ENCODE results near the gene BANK1.

GRCh38 chr4:101762025-101762424 is 28.5 kb upstream of the BANK1 start:
- no peak for TF ChIP-seq RXRA (IDR thresholded peaks at IDR 0.05; ENCODE audit: insufficient read depth, low read depth, low read length)
- TF ChIP-seq YY1 (IDR thresholded peaks at IDR 0.05; ENCODE audit: low read depth, low read length) = no peak
- no peak for TF ChIP-seq JUND (IDR thresholded peaks at IDR 0.05; ENCODE audit: low read length)
- no peak for TF ChIP-seq MAX (IDR thresholded peaks at IDR 0.05)
- TF ChIP-seq EP300 (IDR thresholded peaks at IDR 0.05; ENCODE audit: borderline replicate concordance in 1 of 2, low read depth in 2 of 2, low read length in 2 of 2) = no peak
- no peak for TF ChIP-seq E2F6 (IDR thresholded peaks at IDR 0.05)
- no peak for TF ChIP-seq POLR2A (IDR thresholded peaks at IDR 0.05; ENCODE audit: control extremely low read depth in 1 of 2, low read depth in 2 of 2, low read length in 2 of 2)
- no peak for TF ChIP-seq BCL11A (IDR thresholded peaks at IDR 0.05; ENCODE audit: low read depth in 2 of 2, low read length in 2 of 2)
- no peak for TF ChIP-seq TEAD4 (IDR thresholded peaks at IDR 0.05; ENCODE audit: low read depth, low read length)
- no peak for TF ChIP-seq CBX8 (IDR thresholded peaks at IDR 0.05; ENCODE audit: borderline replicate concordance, low read depth, low read length)
